ENCODE data around the gene KRT75.

DNA sequence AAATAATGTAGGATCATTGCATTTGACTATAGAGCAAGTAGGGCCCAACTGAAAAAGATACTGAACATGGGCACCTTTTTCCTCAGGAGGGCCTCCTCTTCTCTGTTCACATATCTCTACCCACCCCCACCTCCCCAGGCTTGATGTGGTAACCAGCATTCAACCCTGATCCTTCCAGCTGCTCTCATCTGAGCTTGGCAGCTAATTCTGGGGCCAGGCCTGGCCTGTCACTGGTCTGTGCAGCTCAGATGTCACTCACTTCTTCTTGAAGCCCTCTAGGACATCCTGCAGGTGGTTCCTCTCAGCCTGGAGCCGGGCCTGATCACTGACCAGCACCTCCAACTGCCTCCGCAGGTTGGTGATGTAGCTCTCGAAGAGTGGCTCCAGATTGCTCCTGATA lies 50.8 kb downstream of the KRT75 start:
- TF ChIP-seq RAD21 (conservative IDR thresholded peaks at IDR 0.05) (no peak), EP300 (conservative IDR thresholded peaks at IDR 0.05; ENCODE audit: poor library complexity, severe bottlenecking) (no peak)
- TF ChIP-seq, protein P1, sequence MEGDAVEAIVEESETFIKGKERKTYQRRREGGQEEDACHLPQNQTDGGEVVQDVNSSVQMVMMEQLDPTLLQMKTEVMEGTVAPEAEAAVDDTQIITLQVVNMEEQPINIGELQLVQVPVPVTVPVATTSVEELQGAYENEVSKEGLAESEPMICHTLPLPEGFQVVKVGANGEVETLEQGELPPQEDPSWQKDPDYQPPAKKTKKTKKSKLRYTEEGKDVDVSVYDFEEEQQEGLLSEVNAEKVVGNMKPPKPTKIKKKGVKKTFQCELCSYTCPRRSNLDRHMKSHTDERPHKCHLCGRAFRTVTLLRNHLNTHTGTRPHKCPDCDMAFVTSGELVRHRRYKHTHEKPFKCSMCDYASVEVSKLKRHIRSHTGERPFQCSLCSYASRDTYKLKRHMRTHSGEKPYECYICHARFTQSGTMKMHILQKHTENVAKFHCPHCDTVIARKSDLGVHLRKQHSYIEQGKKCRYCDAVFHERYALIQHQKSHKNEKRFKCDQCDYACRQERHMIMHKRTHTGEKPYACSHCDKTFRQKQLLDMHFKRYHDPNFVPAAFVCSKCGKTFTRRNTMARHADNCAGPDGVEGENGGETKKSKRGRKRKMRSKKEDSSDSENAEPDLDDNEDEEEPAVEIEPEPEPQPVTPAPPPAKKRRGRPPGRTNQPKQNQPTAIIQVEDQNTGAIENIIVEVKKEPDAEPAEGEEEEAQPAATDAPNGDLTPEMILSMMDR (IDR thresholded peaks at IDR 0.05; ENCODE audit: poor library complexity, severe bottlenecking): no peak
- TF ChIP-seq, protein P2, sequence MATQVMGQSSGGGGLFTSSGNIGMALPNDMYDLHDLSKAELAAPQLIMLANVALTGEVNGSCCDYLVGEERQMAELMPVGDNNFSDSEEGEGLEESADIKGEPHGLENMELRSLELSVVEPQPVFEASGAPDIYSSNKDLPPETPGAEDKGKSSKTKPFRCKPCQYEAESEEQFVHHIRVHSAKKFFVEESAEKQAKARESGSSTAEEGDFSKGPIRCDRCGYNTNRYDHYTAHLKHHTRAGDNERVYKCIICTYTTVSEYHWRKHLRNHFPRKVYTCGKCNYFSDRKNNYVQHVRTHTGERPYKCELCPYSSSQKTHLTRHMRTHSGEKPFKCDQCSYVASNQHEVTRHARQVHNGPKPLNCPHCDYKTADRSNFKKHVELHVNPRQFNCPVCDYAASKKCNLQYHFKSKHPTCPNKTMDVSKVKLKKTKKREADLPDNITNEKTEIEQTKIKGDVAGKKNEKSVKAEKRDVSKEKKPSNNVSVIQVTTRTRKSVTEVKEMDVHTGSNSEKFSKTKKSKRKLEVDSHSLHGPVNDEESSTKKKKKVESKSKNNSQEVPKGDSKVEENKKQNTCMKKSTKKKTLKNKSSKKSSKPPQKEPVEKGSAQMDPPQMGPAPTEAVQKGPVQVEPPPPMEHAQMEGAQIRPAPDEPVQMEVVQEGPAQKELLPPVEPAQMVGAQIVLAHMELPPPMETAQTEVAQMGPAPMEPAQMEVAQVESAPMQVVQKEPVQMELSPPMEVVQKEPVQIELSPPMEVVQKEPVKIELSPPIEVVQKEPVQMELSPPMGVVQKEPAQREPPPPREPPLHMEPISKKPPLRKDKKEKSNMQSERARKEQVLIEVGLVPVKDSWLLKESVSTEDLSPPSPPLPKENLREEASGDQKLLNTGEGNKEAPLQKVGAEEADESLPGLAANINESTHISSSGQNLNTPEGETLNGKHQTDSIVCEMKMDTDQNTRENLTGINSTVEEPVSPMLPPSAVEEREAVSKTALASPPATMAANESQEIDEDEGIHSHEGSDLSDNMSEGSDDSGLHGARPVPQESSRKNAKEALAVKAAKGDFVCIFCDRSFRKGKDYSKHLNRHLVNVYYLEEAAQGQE (IDR thresholded peaks at IDR 0.05; ENCODE audit: borderline replicate concordance): no peak

All from neural cell (in vitro differentiated cells).